ENCODE data around the gene ONECUT3.

ONECUT3 gene

GRCh38 chr19:1754636-1755466, 1.5 kb downstream of the ONECUT3 start (continued):
- TF ChIP-seq ZNF792 (tag by site-specific recombination; IDR thresholded peaks at IDR 0.05) (no peak), BCL11B (tag by site-specific recombination; IDR thresholded peaks at IDR 0.05; ENCODE audit: low read depth) (no peak), ZNF184 (tag by site-specific recombination; IDR thresholded peaks at IDR 0.05) (no peak), ZNF280D (tag by site-specific recombination; IDR thresholded peaks at IDR 0.05) (no peak), GLIS2 (tag by site-specific recombination; IDR thresholded peaks at IDR 0.05) (peak; percentile 66), SETDB1 (IDR thresholded peaks at IDR 0.05; ENCODE audit: insufficient read length, low read length) (no peak), ZSCAN16 (tag by site-specific recombination; IDR thresholded peaks at IDR 0.05) (no peak), TSHZ1 (tag by site-specific recombination; IDR thresholded peaks at IDR 0.05; ENCODE audit: borderline replicate concordance) (no peak), ZNF324 (tag by site-specific recombination; IDR thresholded peaks at IDR 0.05) (no peak), KLF17 (tag by site-specific recombination; IDR thresholded peaks at IDR 0.05) (no peak), ZNF664 (tag by site-specific recombination; IDR thresholded peaks at IDR 0.05) (no peak), ZNF626 (tag by site-specific recombination; IDR thresholded peaks at IDR 0.05) (no peak), ZNF785 (tag by site-specific recombination; IDR thresholded peaks at IDR 0.05) (no peak), ZIC2 (tag by site-specific recombination; IDR thresholded peaks at IDR 0.05) (peak; percentile 69), ZNF600 (tag by site-specific recombination; IDR thresholded peaks at IDR 0.05) (peak; percentile 94), ZNF433 (tag by site-specific recombination; IDR thresholded peaks at IDR 0.05; ENCODE audit: low read depth) (no peak), INSM2 (tag by site-specific recombination; IDR thresholded peaks at IDR 0.05) (no peak), GLI4 (tag by site-specific recombination; IDR thresholded peaks at IDR 0.05) (no peak), ZBTB6 (tag by site-specific recombination; IDR thresholded peaks at IDR 0.05) (no peak), ZNF274 (IDR thresholded peaks at IDR 0.05; ENCODE audit: low read length) (no peak), ZNF274 (tag by site-specific recombination; IDR thresholded peaks at IDR 0.05; ENCODE audit: borderline replicate concordance) (no peak), ZBTB21 (tag by site-specific recombination; IDR thresholded peaks at IDR 0.05) (no peak), ZNF18 (tag by site-specific recombination; IDR thresholded peaks at IDR 0.05) (no peak), ZNF658 (tag by site-specific recombination; IDR thresholded peaks at IDR 0.05) (no peak), ZNF335 (tag by site-specific recombination; conservative IDR thresholded peaks at IDR 0.05) (peak; percentile 30; the same call in 1 of the 2 replicates), ZBTB8A (tag by site-specific recombination; IDR thresholded peaks at IDR 0.05) (peak; percentile 44), ZFHX2 (tag by site-specific recombination; conservative IDR thresholded peaks at IDR 0.05) (peak; percentile 39; the same call in 1 of the 2 replicates), ZNF521 (tag by site-specific recombination; IDR thresholded peaks at IDR 0.05) (no peak), GLIS1 (tag by site-specific recombination; IDR thresholded peaks at IDR 0.05) (peak; percentile 11; the same call in 1 of the 2 replicates)

Measured in HEK293 (cell line).